H9 (cell line): Measurements from ENCODE around the gene OR9Q1. TPM values are rescaled to one million over a fixed set of nuclear protein-coding genes. Genes with fewer than 3 reads are reported as not detected.
A peak's percentile ranks its signal among the peaks of the same experiment; 100 is the strongest.

ENCODE experiments used
- DNase-seq: peaks from one replicate; pipeline ENCODE4 v3.0.0-alpha.2; 2017
- H2AFZ ChIP-seq: one replicate; pipeline ENCODE4 v1.6.1; 2013; ENCODE audit warnings: mild to moderate bottlenecking, low read length, control low read depth, moderate library complexity
- H2AK5ac ChIP-seq: 2 replicates; pipeline ENCODE4 v1.6.1; 2013; ENCODE audit warnings: low read length, control low read depth, mixed read lengths; ENCODE audit not compliant: insufficient read length
- H2BK120ac ChIP-seq: one replicate; pipeline ENCODE4 v1.6.1; 2013; ENCODE audit warnings: low read depth, mild to moderate bottlenecking, low read length, control low read depth, inconsistent platforms; ENCODE audit not compliant: poor library complexity, severe bottlenecking
- H2BK12ac ChIP-seq: 2 replicates; pipeline ENCODE4 v1.6.1; 2013; ENCODE audit warnings: low read length, control low read depth, mixed read lengths, low read depth; ENCODE audit not compliant: insufficient read length
- H2BK15ac ChIP-seq: 2 replicates; pipeline ENCODE4 v1.6.1; 2013; ENCODE audit warnings: low read depth, low read length, control low read depth
- H2BK20ac ChIP-seq: one replicate; pipeline ENCODE4 v1.6.1; 2013; ENCODE audit warnings: low read depth, mild to moderate bottlenecking, low read length, control low read depth, inconsistent platforms; ENCODE audit not compliant: poor library complexity, severe bottlenecking
- H2BK5ac ChIP-seq: 2 replicates; pipeline ENCODE4 v1.6.1; 2013; ENCODE audit warnings: low read length, control low read depth, mixed read lengths; ENCODE audit not compliant: insufficient read length
- H3K14ac ChIP-seq: 2 replicates; pipeline ENCODE4 v1.6.1; 2013; ENCODE audit warnings: low read length, control low read depth; ENCODE audit not compliant: insufficient read depth
- H3K18ac ChIP-seq: 2 replicates; pipeline ENCODE4 v1.6.1; 2013; ENCODE audit warnings: low read depth, mild to moderate bottlenecking, mixed read lengths, low read length, control low read depth; ENCODE audit not compliant: insufficient read length
- H3K23ac ChIP-seq: 2 replicates; pipeline ENCODE4 v1.6.1; 2013; ENCODE audit warnings: low read length, control low read depth, mixed read lengths, low read depth; ENCODE audit not compliant: insufficient read length
- H3K23me2 ChIP-seq: 2 replicates; pipeline ENCODE4 v1.6.1; 2013; ENCODE audit warnings: low read depth, mild to moderate bottlenecking, mixed read lengths, low read length, control low read depth; ENCODE audit not compliant: insufficient read length, poor library complexity, severe bottlenecking
- H3K27ac ChIP-seq: 2 replicates; pipeline ENCODE4 v1.5.1; 2013; ENCODE audit warnings: low read length, control low read depth, mixed read lengths, low read depth; ENCODE audit not compliant: insufficient read length
- H3K27me3 ChIP-seq: 2 replicates; pipeline ENCODE4 v1.6.1; 2013; ENCODE audit warnings: low read length, control low read depth, inconsistent platforms; ENCODE audit not compliant: insufficient read depth
- H3K4ac ChIP-seq: 2 replicates; pipeline ENCODE4 v1.6.1; 2013; ENCODE audit warnings: low read depth, mild to moderate bottlenecking, control low read depth, inconsistent platforms, low read length, moderate library complexity
- H3K4me1 ChIP-seq: 2 replicates; pipeline ENCODE4 v1.6.1; 2013; ENCODE audit warnings: low read length, control low read depth, inconsistent platforms; ENCODE audit not compliant: insufficient read depth
- H3K4me2 ChIP-seq: 2 replicates; pipeline ENCODE4 v1.6.1; 2013; ENCODE audit warnings: low read length, control low read depth, mixed read lengths; ENCODE audit not compliant: insufficient read length, insufficient read depth
- H3K56ac ChIP-seq: 2 replicates; pipeline ENCODE4 v1.6.1; 2013; ENCODE audit warnings: low read depth, mild to moderate bottlenecking, mixed read lengths, low read length, control low read depth; ENCODE audit not compliant: insufficient read length
- H3K79me1 ChIP-seq: 2 replicates; pipeline ENCODE4 v1.6.1; 2013; ENCODE audit warnings: low read depth, mild to moderate bottlenecking, moderate library complexity, low read length, control low read depth, inconsistent platforms; ENCODE audit not compliant: insufficient read depth, poor library complexity, severe bottlenecking
- H3K79me2 ChIP-seq: 2 replicates; pipeline ENCODE4 v1.6.1; 2013; ENCODE audit warnings: low read length, control low read depth, inconsistent platforms; ENCODE audit not compliant: insufficient read depth
- H3K9ac ChIP-seq: 2 replicates; pipeline ENCODE4 v1.6.1; 2013; ENCODE audit warnings: low read length, control low read depth, mixed read lengths; ENCODE audit not compliant: insufficient read length; ENCODE audit errors: extremely low read depth
- H3K9me3 ChIP-seq: one replicate; pipeline ENCODE4 v1.6.1; 2013; ENCODE audit warnings: low read depth, low read length, inconsistent platforms; ENCODE audit not compliant: control insufficient read depth
- H3T11ph ChIP-seq: one replicate; pipeline ENCODE4 v1.6.1; 2013; ENCODE audit warnings: mild to moderate bottlenecking, low read length, control low read depth, inconsistent platforms
- H4K20me1 ChIP-seq: one replicate; pipeline ENCODE4 v1.6.1; 2013; ENCODE audit not compliant: control insufficient read depth, insufficient read length, insufficient read depth
- H4K5ac ChIP-seq: 2 replicates; pipeline ENCODE4 v1.6.1; 2013; ENCODE audit warnings: low read depth, mild to moderate bottlenecking, mixed read lengths, low read length, control low read depth; ENCODE audit not compliant: insufficient read length
- H4K8ac ChIP-seq: replicated peaks from 2 replicates; pipeline ENCODE4 v1.6.1; 2013; ENCODE audit warnings: low read length, control low read depth, mixed read lengths, low read depth; ENCODE audit not compliant: insufficient read length
- H4K91ac ChIP-seq: 2 replicates; pipeline ENCODE4 v1.6.1; 2013; ENCODE audit warnings: low read depth, mild to moderate bottlenecking, moderate library complexity, mixed read lengths, low read length, control low read depth; ENCODE audit not compliant: insufficient read length
- H3K27ac Mint-ChIP-seq, 3 experiments: 2 replicates in 2 of 3; 3 replicates in 1 of 3; pipeline ENCODE4 v1.8.0; 2020 to 2021; ENCODE audit warnings: mixed read lengths in 3 of 3, mild to moderate bottlenecking in 1 of 3, moderate library complexity in 1 of 3
- H3K27me3 Mint-ChIP-seq: 2 replicates; pipeline ENCODE4 v1.8.0; 2021; ENCODE audit warnings: low read depth, mild to moderate bottlenecking, moderate library complexity, mixed read lengths
- H3K36me3 Mint-ChIP-seq, 3 experiments: 2 replicates in 2 of 3; 3 replicates in 1 of 3; pipeline ENCODE4 v1.8.0; 2020 to 2021; ENCODE audit warnings: low read depth in 3 of 3, mixed read lengths in 3 of 3; ENCODE audit not compliant: insufficient read depth in 1 of 3
- H3K4me1 Mint-ChIP-seq, 2 experiments: 2 replicates each; pipeline ENCODE4 v1.8.0; 2020; ENCODE audit warnings: mixed read lengths in 2 of 2
- H3K4me3 Mint-ChIP-seq, 2 experiments: 2 replicates in 1 of 2; 3 replicates in 1 of 2; pipeline ENCODE4 v1.8.0; 2020 to 2021; ENCODE audit warnings: mild to moderate bottlenecking in 2 of 2, mixed read lengths in 2 of 2, moderate library complexity in 1 of 2
- H3K9me3 Mint-ChIP-seq, 2 experiments: 2 replicates in 1 of 2; 3 replicates in 1 of 2; pipeline ENCODE4 v1.8.0; 2020; ENCODE audit warnings: mild to moderate bottlenecking in 2 of 2, mixed read lengths in 2 of 2, moderate library complexity in 1 of 2
- CTCF ChIP-seq: fragments of 200-600 bp; sonication (generic); conservative IDR thresholded peaks from 3 replicates; pipeline ENCODE4 v1.8.0; 2021; ENCODE audit warnings: antibody characterized with exemption, mild to moderate bottlenecking
- WGBS: extraction: QIAGEN DNeasy Blood & Tissue Kit; methylation state at CpG from one replicate; pipeline ENCODE4 v1.1.7; 2013; ENCODE audit warnings: missing lambda C conversion rate, low lambda C conversion rate, mixed read lengths; ENCODE audit not compliant: insufficient read length; ENCODE audit errors: extremely low coverage; 5-methylcytosine and 5-hydroxymethylcytosine counted together
- total RNA-seq: library from RNA; stranded (reverse); gene quantifications from 2 replicates; pipeline ENCODE4 v1.2.1, GENCODE V29; 2021

Gene OR9Q1
- total RNA-seq, 1 experiment from 2014 or later: not detected

GRCh38 chr11:58070585-58070984 lies 46.9 kb downstream of the OR9Q1 start:
- H4K91ac ChIP-seq: no peak overlapping the region
- no peaks in the 10 kb centered on the region for H3K4me1 ChIP-seq
- no peak overlapping the region for H2AFZ ChIP-seq
- no peak overlapping the region for H3K56ac ChIP-seq
- H2AK5ac ChIP-seq: no peak overlapping the region
- H3K23ac ChIP-seq: no peak overlapping the region
- WGBS: no CpG with 5 or more reads among the region's 1 CpG
- H3K9me3 ChIP-seq: no peaks in the 10 kb centered on the region
- H2BK15ac ChIP-seq: no peak overlapping the region
- Mint-ChIP-seq H3K36me3 (no peaks in the 10 kb centered on the region), H3K9me3 (peaks cover 6% of the 10 kb centered on the region in 2 experiments; a peak in 3 of 5 replicates), H3K27ac (0 out of 7 replicates have a peak overlapping the region, but pooled peaks of 1 of the 3 experiments have one; percentile 31), H3K4me1 (0 out of 4 replicates have a peak, but pooled peaks cover 0 to 2% of the 10 kb centered on the region in 2 experiments), H3K27me3 (no peaks in the 10 kb centered on the region), H3K4me3 (no peak overlapping the region)
- H3K79me1 ChIP-seq: no peaks in the 10 kb centered on the region
- no peak overlapping the region for H3K4ac ChIP-seq
- H2BK120ac ChIP-seq: no peak overlapping the region
- no peak overlapping the region for H3K14ac ChIP-seq
- no peaks in the 10 kb centered on the region for H3K79me2 ChIP-seq
- H3K27me3 ChIP-seq: no peaks in the 10 kb centered on the region
- H3K27ac ChIP-seq: no peak overlapping the region
- no peak for TF ChIP-seq CTCF
- H3K18ac ChIP-seq: no peak overlapping the region
- no peaks in the 10 kb centered on the region for H4K20me1 ChIP-seq
- no peaks in the 10 kb centered on the region for H3K23me2 ChIP-seq
- H2BK5ac ChIP-seq: no peak overlapping the region
- H4K8ac ChIP-seq: no peak overlapping the region
- no peak overlapping the region for H2BK12ac ChIP-seq
- H2BK20ac ChIP-seq: no peak overlapping the region
- no peak overlapping the region for H3K9ac ChIP-seq
- no peak for DNase-seq
- H3K4me2 ChIP-seq: no peak overlapping the region
- H3T11ph ChIP-seq: no peak overlapping the region
- no peak overlapping the region for H4K5ac ChIP-seq
